ENCODE data around the gene FAM3C.

Gene FAM3C

GRCh38 chr7:121392277-121393004 is 3.7 kb downstream of the FAM3C start:
- no peak for ATAC-seq
- TF ChIP-seq SNAI2 (CRISPR knock-in tag; IDR thresholded peaks at IDR 0.05) (no peak), PPARA (CRISPR knock-in tag; IDR thresholded peaks at IDR 0.05; ENCODE audit: borderline replicate concordance) (no peak), ZNF8 (CRISPR knock-in tag; IDR thresholded peaks at IDR 0.05) (no peak), CSDC2 (CRISPR knock-in tag; IDR thresholded peaks at IDR 0.05) (no peak), OSR1 (CRISPR knock-in tag; IDR thresholded peaks at IDR 0.05) (no peak), TCF4 (CRISPR knock-in tag; IDR thresholded peaks at IDR 0.05; ENCODE audit: borderline replicate concordance) (no peak), ZFP3 (CRISPR knock-in tag; IDR thresholded peaks at IDR 0.05) (no peak), ZNF565 (CRISPR knock-in tag; conservative IDR thresholded peaks at IDR 0.05; ENCODE audit: low read depth) (no peak), ZNF70 (CRISPR knock-in tag; IDR thresholded peaks at IDR 0.05) (no peak), ZC3H10 (CRISPR knock-in tag; IDR thresholded peaks at IDR 0.05) (no peak), ARNTL (CRISPR knock-in tag; IDR thresholded peaks at IDR 0.05; ENCODE audit: borderline replicate concordance, low read depth) (no peak), TOX (CRISPR knock-in tag; IDR thresholded peaks at IDR 0.05; ENCODE audit: borderline replicate concordance) (no peak), ESRRG (CRISPR knock-in tag; IDR thresholded peaks at IDR 0.05) (no peak)
- TF ChIP-seq, protein P1, sequence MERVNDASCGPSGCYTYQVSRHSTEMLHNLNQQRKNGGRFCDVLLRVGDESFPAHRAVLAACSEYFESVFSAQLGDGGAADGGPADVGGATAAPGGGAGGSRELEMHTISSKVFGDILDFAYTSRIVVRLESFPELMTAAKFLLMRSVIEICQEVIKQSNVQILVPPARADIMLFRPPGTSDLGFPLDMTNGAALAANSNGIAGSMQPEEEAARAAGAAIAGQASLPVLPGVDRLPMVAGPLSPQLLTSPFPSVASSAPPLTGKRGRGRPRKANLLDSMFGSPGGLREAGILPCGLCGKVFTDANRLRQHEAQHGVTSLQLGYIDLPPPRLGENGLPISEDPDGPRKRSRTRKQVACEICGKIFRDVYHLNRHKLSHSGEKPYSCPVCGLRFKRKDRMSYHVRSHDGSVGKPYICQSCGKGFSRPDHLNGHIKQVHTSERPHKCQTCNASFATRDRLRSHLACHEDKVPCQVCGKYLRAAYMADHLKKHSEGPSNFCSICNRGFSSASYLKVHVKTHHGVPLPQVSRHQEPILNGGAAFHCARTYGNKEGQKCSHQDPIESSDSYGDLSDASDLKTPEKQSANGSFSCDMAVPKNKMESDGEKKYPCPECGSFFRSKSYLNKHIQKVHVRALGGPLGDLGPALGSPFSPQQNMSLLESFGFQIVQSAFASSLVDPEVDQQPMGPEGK (CRISPR knock-in tag; IDR thresholded peaks at IDR 0.05; ENCODE audit: borderline replicate concordance) = no peak
- TF ChIP-seq, protein P2, sequence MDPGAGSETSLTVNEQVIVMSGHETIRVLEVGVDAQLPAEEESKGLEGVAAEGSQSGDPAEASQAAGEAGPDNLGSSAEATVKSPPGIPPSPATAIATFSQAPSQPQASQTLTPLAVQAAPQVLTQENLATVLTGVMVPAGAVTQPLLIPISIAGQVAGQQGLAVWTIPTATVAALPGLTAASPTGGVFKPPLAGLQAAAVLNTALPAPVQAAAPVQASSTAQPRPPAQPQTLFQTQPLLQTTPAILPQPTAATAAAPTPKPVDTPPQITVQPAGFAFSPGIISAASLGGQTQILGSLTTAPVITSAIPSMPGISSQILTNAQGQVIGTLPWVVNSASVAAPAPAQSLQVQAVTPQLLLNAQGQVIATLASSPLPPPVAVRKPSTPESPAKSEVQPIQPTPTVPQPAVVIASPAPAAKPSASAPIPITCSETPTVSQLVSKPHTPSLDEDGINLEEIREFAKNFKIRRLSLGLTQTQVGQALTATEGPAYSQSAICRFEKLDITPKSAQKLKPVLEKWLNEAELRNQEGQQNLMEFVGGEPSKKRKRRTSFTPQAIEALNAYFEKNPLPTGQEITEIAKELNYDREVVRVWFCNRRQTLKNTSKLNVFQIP (CRISPR knock-in tag; IDR thresholded peaks at IDR 0.05; ENCODE audit: borderline replicate concordance, low read depth) = no peak
- TF ChIP-seq, protein P3, sequence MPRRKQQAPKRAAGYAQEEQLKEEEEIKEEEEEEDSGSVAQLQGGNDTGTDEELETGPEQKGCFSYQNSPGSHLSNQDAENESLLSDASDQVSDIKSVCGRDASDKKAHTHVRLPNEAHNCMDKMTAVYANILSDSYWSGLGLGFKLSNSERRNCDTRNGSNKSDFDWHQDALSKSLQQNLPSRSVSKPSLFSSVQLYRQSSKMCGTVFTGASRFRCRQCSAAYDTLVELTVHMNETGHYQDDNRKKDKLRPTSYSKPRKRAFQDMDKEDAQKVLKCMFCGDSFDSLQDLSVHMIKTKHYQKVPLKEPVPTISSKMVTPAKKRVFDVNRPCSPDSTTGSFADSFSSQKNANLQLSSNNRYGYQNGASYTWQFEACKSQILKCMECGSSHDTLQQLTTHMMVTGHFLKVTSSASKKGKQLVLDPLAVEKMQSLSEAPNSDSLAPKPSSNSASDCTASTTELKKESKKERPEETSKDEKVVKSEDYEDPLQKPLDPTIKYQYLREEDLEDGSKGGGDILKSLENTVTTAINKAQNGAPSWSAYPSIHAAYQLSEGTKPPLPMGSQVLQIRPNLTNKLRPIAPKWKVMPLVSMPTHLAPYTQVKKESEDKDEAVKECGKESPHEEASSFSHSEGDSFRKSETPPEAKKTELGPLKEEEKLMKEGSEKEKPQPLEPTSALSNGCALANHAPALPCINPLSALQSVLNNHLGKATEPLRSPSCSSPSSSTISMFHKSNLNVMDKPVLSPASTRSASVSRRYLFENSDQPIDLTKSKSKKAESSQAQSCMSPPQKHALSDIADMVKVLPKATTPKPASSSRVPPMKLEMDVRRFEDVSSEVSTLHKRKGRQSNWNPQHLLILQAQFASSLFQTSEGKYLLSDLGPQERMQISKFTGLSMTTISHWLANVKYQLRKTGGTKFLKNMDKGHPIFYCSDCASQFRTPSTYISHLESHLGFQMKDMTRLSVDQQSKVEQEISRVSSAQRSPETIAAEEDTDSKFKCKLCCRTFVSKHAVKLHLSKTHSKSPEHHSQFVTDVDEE (CRISPR knock-in tag; IDR thresholded peaks at IDR 0.05) = no peak
- TF ChIP-seq, protein P4, sequence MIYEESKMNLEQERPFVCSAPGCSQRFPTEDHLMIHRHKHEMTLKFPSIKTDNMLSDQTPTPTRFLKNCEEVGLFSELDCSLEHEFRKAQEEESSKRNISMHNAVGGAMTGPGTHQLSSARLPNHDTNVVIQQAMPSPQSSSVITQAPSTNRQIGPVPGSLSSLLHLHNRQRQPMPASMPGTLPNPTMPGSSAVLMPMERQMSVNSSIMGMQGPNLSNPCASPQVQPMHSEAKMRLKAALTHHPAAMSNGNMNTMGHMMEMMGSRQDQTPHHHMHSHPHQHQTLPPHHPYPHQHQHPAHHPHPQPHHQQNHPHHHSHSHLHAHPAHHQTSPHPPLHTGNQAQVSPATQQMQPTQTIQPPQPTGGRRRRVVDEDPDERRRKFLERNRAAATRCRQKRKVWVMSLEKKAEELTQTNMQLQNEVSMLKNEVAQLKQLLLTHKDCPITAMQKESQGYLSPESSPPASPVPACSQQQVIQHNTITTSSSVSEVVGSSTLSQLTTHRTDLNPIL (CRISPR knock-in tag; IDR thresholded peaks at IDR 0.05; ENCODE audit: low read depth) = no peak

GRCh38 chr7:121391686-121392085 is 4.4 kb downstream of the FAM3C start:
- TF ChIP-seq ZNF565 (CRISPR knock-in tag; conservative IDR thresholded peaks at IDR 0.05; ENCODE audit: low read depth) (no peak), ZNF70 (CRISPR knock-in tag; IDR thresholded peaks at IDR 0.05) (no peak), GLIS3 (CRISPR knock-in tag; IDR thresholded peaks at IDR 0.05) (no peak), ARNTL (CRISPR knock-in tag; IDR thresholded peaks at IDR 0.05; ENCODE audit: borderline replicate concordance, low read depth) (no peak), SNAI2 (CRISPR knock-in tag; IDR thresholded peaks at IDR 0.05) (no peak), RARB (CRISPR knock-in tag; IDR thresholded peaks at IDR 0.05) (no peak), CSDC2 (CRISPR knock-in tag; IDR thresholded peaks at IDR 0.05) (no peak), TOX (CRISPR knock-in tag; IDR thresholded peaks at IDR 0.05; ENCODE audit: borderline replicate concordance) (no peak), PPARA (CRISPR knock-in tag; IDR thresholded peaks at IDR 0.05; ENCODE audit: borderline replicate concordance) (no peak), BACH2 (CRISPR knock-in tag; IDR thresholded peaks at IDR 0.05; ENCODE audit: borderline replicate concordance) (no peak), ZC3H10 (CRISPR knock-in tag; IDR thresholded peaks at IDR 0.05) (no peak), TCF4 (CRISPR knock-in tag; IDR thresholded peaks at IDR 0.05; ENCODE audit: borderline replicate concordance) (no peak), ESRRG (CRISPR knock-in tag; IDR thresholded peaks at IDR 0.05) (no peak)
- TF ChIP-seq, protein P2 (CRISPR knock-in tag; IDR thresholded peaks at IDR 0.05; ENCODE audit: borderline replicate concordance, low read depth) = no peak
- TF ChIP-seq, protein P1 (CRISPR knock-in tag; IDR thresholded peaks at IDR 0.05; ENCODE audit: borderline replicate concordance) = no peak
- TF ChIP-seq, protein P4 (CRISPR knock-in tag; IDR thresholded peaks at IDR 0.05; ENCODE audit: low read depth) = no peak
- TF ChIP-seq, protein P3 (CRISPR knock-in tag; IDR thresholded peaks at IDR 0.05) = no peak
- no peak for ATAC-seq

Measured in SK-N-SH treated with all-trans-retinoic acid at 6 μM for 48 hours (cell line).